GM10266 (cell line): ENCODE measurements around the gene ST6GALNAC5.

Experiments used
- DNase-seq: peaks from one replicate; pipeline ENCODE4 v3.0.0; 2012; ENCODE audit errors: extremely low spot score
- TF ChIP-seq, protein P1 (sequence below): IDR thresholded peaks from 2 replicates; pipeline ENCODE4 v1.5.1; 2012; ENCODE audit warnings: mild to moderate bottlenecking, low read depth; ENCODE audit not compliant: control insufficient read depth, insufficient read depth; ENCODE audit errors: missing control alignments

Gene ST6GALNAC5

DNA sequence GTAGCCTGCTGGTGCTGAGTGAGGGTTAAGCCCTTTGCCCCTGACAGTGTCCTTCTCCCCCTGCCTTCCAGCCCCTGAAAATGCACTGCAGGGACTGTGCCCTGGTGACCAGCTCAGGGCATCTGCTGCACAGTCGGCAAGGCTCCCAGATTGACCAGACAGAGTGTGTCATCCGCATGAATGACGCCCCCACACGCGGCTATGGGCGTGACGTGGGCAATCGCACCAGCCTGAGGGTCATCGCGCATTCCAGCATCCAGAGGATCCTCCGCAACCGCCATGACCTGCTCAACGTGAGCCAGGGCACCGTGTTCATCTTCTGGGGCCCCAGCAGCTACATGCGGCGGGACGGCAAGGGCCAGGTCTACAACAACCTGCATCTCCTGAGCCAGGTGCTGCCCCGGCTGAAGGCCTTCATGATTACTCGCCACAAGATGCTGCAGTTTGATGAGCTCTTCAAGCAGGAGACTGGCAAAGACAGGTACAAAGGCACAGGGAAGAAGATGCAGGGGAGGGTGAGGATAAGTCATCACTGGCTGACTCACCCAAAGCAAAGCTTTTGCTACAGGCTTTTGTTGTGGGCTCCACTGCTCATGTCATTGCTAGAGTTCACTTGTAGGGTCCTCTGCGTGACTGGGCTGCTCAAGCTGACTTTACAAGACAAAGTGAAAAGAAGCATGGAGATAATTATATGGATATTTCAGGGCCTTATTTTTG is 177.0 kb downstream of the ST6GALNAC5 start:
- DNase-seq = no peak
- TF ChIP-seq, protein P1, sequence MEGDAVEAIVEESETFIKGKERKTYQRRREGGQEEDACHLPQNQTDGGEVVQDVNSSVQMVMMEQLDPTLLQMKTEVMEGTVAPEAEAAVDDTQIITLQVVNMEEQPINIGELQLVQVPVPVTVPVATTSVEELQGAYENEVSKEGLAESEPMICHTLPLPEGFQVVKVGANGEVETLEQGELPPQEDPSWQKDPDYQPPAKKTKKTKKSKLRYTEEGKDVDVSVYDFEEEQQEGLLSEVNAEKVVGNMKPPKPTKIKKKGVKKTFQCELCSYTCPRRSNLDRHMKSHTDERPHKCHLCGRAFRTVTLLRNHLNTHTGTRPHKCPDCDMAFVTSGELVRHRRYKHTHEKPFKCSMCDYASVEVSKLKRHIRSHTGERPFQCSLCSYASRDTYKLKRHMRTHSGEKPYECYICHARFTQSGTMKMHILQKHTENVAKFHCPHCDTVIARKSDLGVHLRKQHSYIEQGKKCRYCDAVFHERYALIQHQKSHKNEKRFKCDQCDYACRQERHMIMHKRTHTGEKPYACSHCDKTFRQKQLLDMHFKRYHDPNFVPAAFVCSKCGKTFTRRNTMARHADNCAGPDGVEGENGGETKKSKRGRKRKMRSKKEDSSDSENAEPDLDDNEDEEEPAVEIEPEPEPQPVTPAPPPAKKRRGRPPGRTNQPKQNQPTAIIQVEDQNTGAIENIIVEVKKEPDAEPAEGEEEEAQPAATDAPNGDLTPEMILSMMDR = no peak

DNA sequence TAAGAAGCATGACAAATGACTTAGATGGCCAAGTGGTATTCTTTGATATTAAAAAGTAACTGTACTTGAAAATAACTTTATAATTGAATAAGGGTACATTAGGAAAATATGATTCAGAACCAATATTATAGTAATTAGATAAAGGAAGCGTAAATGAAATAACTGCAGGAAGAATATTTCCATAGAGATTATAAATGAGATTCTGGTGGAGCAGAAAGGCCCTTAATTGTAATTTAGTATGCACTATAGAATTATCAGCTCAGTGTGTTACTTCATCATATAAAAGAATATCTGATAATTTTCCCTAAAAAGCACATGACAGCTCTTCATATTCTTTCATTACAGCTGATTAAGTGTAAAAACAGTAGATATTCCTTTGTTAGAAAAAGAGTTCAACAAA is 180.3 kb downstream of the ST6GALNAC5 start:
- DNase-seq = no peak
- TF ChIP-seq, protein P1 = no peak

DNA sequence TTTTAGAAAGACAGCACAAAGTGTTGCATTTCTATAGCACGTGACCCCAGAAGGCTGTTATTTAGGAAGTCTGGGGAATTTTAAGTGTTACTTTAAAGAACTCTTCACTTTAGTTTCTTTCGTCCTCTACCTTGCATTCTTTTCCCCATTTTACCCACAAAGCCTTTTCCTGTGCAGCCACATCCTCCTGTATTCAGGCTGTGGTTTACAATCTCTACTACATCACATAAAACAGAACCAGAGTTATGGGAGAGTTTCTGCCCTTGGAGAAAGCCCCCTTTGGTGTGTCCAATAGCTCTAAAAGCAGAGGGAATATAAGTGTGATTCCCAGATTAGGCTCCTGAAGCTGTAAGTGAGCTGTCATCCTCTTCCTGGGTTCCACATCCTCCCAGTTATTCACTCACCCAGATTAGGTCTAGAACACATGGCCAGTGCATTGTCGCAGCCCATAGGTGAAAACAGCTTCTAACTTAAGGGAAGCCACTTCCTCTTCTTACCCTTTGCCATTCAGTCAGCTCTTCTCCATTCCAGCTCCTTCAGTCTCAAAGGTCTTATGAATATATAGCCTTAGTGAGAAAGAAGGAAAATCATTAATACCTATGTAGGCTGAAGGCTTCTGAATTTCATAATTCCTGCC is 180.8 kb downstream of the ST6GALNAC5 start:
- no peak for DNase-seq
- TF ChIP-seq, protein P1 = no peak

DNA sequence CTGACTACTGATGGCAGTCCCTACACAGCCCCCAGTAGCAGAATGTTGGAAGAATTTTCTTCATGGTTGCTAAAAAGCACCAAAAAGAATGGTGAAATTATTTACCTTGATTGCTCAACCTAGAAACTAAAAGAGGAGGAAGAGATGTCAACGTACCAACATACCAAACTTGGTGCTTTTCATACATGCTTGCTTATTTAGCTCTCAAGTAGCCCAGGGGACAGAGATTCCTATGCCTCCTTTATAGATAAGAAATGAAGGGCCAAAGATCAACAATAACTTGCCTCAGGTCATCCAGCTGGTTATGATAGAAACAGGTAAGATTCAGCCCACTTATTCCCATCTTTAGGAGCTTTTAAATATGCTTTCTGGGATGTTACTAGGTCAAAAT is 181.3 kb downstream of the ST6GALNAC5 start:
- TF ChIP-seq, protein P1 = no peak
- DNase-seq = no peak

DNA sequence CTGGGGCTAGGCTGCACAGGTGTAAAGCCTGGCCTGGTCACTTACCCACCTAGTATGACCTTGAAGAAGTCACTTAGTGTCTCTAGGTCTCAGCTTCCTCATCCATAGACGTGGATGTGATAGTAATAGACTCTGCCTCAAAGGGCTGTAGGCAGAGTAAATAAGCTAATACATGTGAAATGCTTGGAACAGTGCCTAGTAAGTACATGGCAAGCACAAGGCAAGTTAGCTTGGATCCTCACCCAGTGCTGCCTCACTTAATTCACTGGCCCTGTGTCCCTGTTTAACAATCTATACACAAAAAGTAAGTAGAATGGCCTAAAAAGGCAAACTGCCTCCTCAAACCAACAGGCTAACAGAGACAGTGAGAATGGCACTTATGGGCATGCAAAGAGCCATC is 184.1 kb downstream of the ST6GALNAC5 start:
- TF ChIP-seq, protein P1 = no peak
- DNase-seq = no peak

DNA sequence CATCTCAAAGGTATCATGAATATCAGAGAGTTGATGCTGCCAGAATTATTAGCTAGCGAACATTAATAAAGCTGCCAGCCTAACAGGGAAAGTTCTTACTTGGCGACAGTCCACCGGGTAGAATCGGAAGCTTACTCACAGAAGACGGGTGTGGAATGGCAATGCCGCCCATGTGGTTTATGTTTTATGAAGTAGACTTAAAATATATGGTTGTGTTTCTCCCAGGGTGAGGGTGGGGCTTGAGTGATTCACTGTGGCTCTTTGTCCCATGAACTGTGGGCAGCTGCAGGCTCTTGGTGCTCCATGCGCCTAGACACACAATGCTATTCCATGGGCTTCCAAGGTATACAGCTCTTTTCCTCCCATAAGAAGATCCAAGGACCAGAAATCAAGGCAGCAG is 189.2 kb downstream of the ST6GALNAC5 start:
- DNase-seq = no peak
- TF ChIP-seq, protein P1 = no peak

DNA sequence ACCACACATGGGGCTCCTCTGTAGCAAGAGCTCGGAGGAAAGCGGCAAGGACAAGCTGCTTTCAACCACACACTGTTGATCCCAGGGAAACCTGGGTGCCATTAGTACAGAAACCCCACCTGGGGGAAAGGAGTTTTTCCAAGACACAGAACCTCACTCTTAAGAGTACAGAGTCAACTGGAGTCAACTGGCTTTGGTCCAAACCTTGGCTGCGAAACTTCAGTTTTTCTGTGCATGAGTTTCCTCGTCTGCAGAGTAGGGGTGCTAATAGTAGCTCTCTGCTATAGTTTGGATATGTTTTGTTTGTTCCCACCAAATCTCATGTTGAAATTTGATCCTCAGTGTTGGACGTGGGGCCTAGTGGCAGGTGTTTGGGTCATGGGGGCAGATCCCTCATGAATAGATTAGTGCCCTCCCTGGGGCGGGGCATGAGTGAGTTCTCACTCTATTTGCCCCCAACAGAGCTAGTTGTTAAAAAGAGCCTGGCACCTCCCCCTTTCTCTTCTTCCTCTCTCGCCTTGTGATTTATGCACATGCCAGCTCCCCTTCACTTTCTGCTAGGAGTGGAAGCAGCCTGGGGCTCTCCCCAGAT is 190.8 kb downstream of the ST6GALNAC5 start:
- TF ChIP-seq, protein P1 = no peak
- no peak for DNase-seq
